Fibroblast of skin of scalp (primary cell): Measurements from ENCODE around the gene ZFHX3.

Experiments
- DNase-seq: peaks from one replicate; pipeline ENCODE4 v3.0.0-alpha.2; 2013

The ZFHX3 gene

GRCh38 chr16:72898216-72898825 is 149.6 kb downstream of the ZFHX3 start:
- no peak for DNase-seq

- no peak for DNase-seq
These were observed 150.2 kb downstream of the ZFHX3 start for GRCh38 chr16:72897707-72898106.

GRCh38 chr16:72896485-72897118 is 151.3 kb downstream of the ZFHX3 start:
- no peak for DNase-seq

GRCh38 chr16:72895951-72896350 is 152.0 kb downstream of the ZFHX3 start:
- no peak for DNase-seq

GRCh38 chr16:72894293-72895151 is 153.4 kb downstream of the ZFHX3 start:
- DNase-seq = peak; percentile 49

GRCh38 chr16:72891291-72892227 is 156.4 kb downstream of the ZFHX3 start:
- DNase-seq = no peak

GRCh38 chr16:72890587-72890986 is 157.3 kb downstream of the ZFHX3 start:
- no peak for DNase-seq

GRCh38 chr16:72889616-72890582 is 158.0 kb downstream of the ZFHX3 start:
- DNase-seq = no peak

GRCh38 chr16:72887537-72887936 is 160.4 kb downstream of the ZFHX3 start:
- DNase-seq = no peak

GRCh38 chr16:72886346-72886974 is 161.5 kb downstream of the ZFHX3 start:
- DNase-seq = no peak

- no peak for DNase-seq
These were observed 163.4 kb downstream of the ZFHX3 start for GRCh38 chr16:72884573-72884972.

- peak; percentile 51 for DNase-seq
These were observed 163.9 kb downstream of the ZFHX3 start for GRCh38 chr16:72884037-72884436.

GRCh38 chr16:72879846-72880245 is 168.1 kb downstream of the ZFHX3 start:
- no peak for DNase-seq

GRCh38 chr16:72878301-72879269 is 169.3 kb downstream of the ZFHX3 start:
- peak; percentile 57 for DNase-seq

GRCh38 chr16:72877374-72878028 is 170.4 kb downstream of the ZFHX3 start:
- DNase-seq = peak; percentile 91

- DNase-seq = peak; percentile 52
These were observed 171.0 kb downstream of the ZFHX3 start for GRCh38 chr16:72876981-72877373.

GRCh38 chr16:72876221-72876620 is 171.7 kb downstream of the ZFHX3 start:
- peak; percentile 86 for DNase-seq

- no peak for DNase-seq
These were observed 172.5 kb downstream of the ZFHX3 start for GRCh38 chr16:72875291-72876031.
